Muscle of leg (tissue), 11 donors: ENCODE results near the gene MXD3. TPM values are rescaled to one million over a fixed set of nuclear protein-coding genes. Genes with fewer than 3 reads are reported as not detected.
"Not testable (repeated sequence)": the region's sequence is repeated elsewhere in the genome, so short reads cannot be mapped to it uniquely, and the experiment has no call there.

ENCODE experiments used
- DNase-seq: peaks from one replicate; pipeline ENCODE4 v3.0.0; 2013
- H3K27ac ChIP-seq: one replicate; pipeline ENCODE4 v1.5.1; 2013; ENCODE audit warnings: mild to moderate bottlenecking, low read length, control low read depth
- H3K27me3 ChIP-seq: one replicate; pipeline ENCODE4 v1.6.1; 2013; ENCODE audit warnings: low read length; ENCODE audit not compliant: control insufficient read depth, insufficient read depth
- H3K36me3 ChIP-seq: one replicate; pipeline ENCODE4 v1.6.1; 2013; ENCODE audit warnings: low read length; ENCODE audit not compliant: control insufficient read depth, insufficient read depth
- H3K4me1 ChIP-seq: one replicate; pipeline ENCODE4 v1.6.1; 2013; ENCODE audit warnings: low read length; ENCODE audit not compliant: control insufficient read depth, insufficient read depth
- H3K4me3 ChIP-seq: one replicate; pipeline ENCODE4 v1.5.1; 2013; ENCODE audit warnings: low read length, control low read depth
- H3K9me3 ChIP-seq: replicated peaks from 2 replicates; pipeline ENCODE4 v1.6.1; 2013; ENCODE audit warnings: low read depth, low read length; ENCODE audit not compliant: control insufficient read depth
- WGBS: methylation state at CpG from one replicate; pipeline ENCODE4 v1.1.5; 2013; ENCODE audit warnings: missing lambda C conversion rate; ENCODE audit not compliant: insufficient coverage; 5-methylcytosine and 5-hydroxymethylcytosine counted together
- polyA plus RNA-seq, 8 donors: library from polyadenylated mRNA; unstranded; fragments of 120-200 nt; gene quantifications; one replicate each; pipeline versions ENCODE4 v1.2.1 to v1.2.3, GENCODE V29; 2013; ENCODE audit warnings: inconsistent platforms in 1 of 8, low replicate concordance in 1 of 8; ENCODE audit not compliant: insufficient read length in 8 of 8, insufficient read depth in 1 of 8
- total RNA-seq: library from RNA; stranded (reverse); fragments of 120-200 nt; gene quantifications from one replicate; pipeline ENCODE4 v1.2.4, GENCODE V29; 2013

The MXD3 gene
- total and polyA plus RNA-seq, 9 donors: 18.0 to 36.7 (median 24.1) TPM

GRCh38 chr5:177312649-177313181 lies 1.0 kb upstream of the MXD3 start:
- Histone ChIP-seq H3K9me3 (no peaks in the 10 kb centered on the region), H3K27ac (peak overlapping the region; percentile 55), H3K36me3 (peaks cover 20% of the 10 kb centered on the region), H3K27me3 (no peaks in the 10 kb centered on the region), H3K4me1 (peaks cover 44% of the 10 kb centered on the region), H3K4me3 (peak overlapping the region; percentile 37)
- DNase-seq: peak; percentile 62
- 3% methylated on average over 17 of the region's 19 CpGs for WGBS

- DNase-seq: no peak
- peaks cover 33% of the 10 kb centered on the region for H3K36me3 ChIP-seq
- peak overlapping the region; percentile 64 for H3K4me3 ChIP-seq
- H3K4me1 ChIP-seq: peaks cover 50% of the 10 kb centered on the region
- 0% methylated on average over 23 of the region's 23 CpGs for WGBS
- no peaks in the 10 kb centered on the region for H3K9me3 ChIP-seq
- no peaks in the 10 kb centered on the region for H3K27me3 ChIP-seq
- H3K27ac ChIP-seq: no peak overlapping the region
Observed at GRCh38 chr5:177311392-177311722, 341 bp downstream of the MXD3 start.

DNA sequence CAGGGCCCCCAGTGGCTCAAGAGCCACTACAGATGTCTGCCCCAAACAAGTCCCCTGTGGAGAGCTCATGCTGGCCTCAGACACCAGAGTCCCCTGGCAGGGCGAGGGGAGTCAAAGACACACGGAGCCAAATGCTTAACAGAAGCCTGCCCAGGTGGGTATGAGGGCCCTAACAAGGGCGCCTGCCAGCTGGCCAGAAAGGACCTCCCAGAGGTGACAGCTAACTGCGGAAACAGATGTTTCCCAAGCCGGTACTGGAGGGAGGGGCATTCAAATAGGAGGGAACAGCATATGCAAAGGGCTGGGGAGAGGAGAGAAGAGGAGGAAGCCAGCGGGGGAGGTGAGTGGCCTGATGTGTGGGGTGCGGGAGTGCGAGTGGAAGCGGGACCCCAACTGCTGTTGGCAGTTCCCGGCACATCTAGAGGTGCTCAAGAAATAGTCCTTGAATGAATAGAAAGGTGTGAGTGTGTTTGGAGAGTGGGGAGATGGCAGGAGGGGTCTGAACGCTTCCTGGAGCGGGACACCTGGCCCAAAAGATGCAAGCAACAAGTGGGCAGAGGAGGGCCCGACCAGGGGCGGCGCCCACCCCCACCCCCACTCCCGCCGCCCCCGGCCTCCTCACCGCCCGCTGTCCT lies 824 bp downstream of the MXD3 start:
- H3K36me3 ChIP-seq: peaks cover 38% of the 10 kb centered on the region
- H3K4me3 ChIP-seq: peak overlapping the region; percentile 64
- H3K27me3 ChIP-seq: no peaks in the 10 kb centered on the region
- peaks cover 50% of the 10 kb centered on the region for H3K4me1 ChIP-seq
- H3K27ac ChIP-seq: no peak overlapping the region
- WGBS: 7% methylated on average over 12 of the region's 20 CpGs
- H3K9me3 ChIP-seq: no peaks in the 10 kb centered on the region
- peak; percentile 55 for DNase-seq

GRCh38 chr5:177310332-177310731 lies 1.4 kb downstream of the MXD3 start:
- 77% methylated on average over 11 of the region's 13 CpGs for WGBS
- Histone ChIP-seq H3K27ac (peak overlapping the region; percentile 59), H3K9me3 (no peaks in the 10 kb centered on the region), H3K27me3 (no peaks in the 10 kb centered on the region), H3K36me3 (peaks cover 44% of the 10 kb centered on the region), H3K4me1 (peaks cover 53% of the 10 kb centered on the region), H3K4me3 (peak overlapping the region; percentile 64)
- DNase-seq: no peak

DNA sequence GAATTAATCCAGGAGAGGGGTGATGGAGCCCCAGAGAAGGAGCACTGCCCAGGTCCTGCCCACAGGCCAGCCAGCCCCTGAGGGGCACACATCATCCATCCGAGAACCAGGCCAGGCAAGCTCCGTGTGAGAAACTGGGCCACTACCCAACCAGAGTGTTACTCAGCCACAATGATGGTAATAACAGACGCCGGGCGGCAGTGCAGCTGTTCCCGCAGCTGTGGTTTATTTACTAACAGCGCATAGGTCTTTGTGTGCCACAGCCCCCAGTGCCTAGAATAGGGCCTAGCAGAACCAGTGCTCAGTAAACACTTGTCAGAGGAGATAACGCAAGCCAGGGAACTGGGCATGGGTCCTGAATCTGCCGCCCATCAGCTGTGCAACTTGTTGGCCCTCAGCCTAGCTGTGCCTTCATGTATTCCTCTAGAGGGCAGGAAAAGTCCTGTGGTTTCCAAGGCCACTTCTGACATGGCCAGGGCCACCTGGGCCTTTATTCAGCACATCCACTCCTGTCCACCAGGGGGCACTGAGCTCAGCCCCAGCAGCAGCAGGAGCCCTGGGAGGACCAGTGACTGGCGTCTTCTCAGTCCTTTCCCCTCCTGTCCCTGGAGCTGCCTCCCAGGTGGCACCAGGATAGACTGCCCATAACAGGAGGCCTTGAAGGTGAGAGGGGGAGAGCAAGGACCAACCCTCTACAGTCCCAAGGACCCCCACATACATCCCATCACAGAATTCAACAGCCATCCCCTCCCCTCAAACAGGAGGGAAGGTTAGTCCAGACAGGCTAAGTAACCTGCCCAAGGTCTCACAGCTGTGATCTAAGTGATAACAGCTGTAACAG lies 2.1 kb downstream of the MXD3 start:
- Histone ChIP-seq H3K36me3 (peaks cover 49% of the 10 kb centered on the region), H3K4me1 (peaks cover 60% of the 10 kb centered on the region), H3K27me3 (no peaks in the 10 kb centered on the region), H3K9me3 (no peaks in the 10 kb centered on the region), H3K4me3 (peak overlapping the region; percentile 64), H3K27ac (peak overlapping the region; percentile 78)
- 48% methylated on average over 8 of the region's 10 CpGs for WGBS
- DNase-seq: peak; percentile 76

DNA sequence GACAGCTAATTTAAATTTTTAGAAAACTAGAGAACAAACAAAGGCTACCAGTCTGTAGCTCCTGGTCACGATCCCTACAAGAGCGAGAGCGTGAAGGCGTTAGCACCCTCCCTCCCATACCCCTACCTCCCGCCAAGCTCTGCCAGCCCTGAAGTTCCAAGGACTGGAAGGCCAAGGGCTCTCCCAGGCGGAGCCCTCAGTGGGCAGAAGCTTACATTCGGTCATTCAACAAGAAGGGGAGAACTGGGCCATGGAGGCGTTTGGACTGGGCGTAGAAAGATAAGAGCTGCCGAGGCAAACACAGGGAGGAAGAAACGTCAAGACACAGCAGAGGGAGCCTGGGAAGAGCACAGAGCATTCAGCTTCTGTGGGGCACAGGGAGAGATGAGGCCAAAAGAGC lies 3.0 kb downstream of the MXD3 start:
- Histone ChIP-seq H3K4me3 (no peak overlapping the region), H3K27me3 (no peaks in the 10 kb centered on the region), H3K36me3 (peaks cover 52% of the 10 kb centered on the region), H3K4me1 (peaks cover 66% of the 10 kb centered on the region), H3K27ac (peak overlapping the region; percentile 78), H3K9me3 (no peaks in the 10 kb centered on the region)
- DNase-seq: no peak
- 93% methylated on average over 10 of the region's 11 CpGs for WGBS

GRCh38 chr5:177307544-177308363 lies 3.9 kb downstream of the MXD3 start:
- no peak overlapping the region for H3K27ac ChIP-seq
- no peaks in the 10 kb centered on the region for H3K27me3 ChIP-seq
- no peaks in the 10 kb centered on the region for H3K9me3 ChIP-seq
- DNase-seq: no peak
- H3K4me3 ChIP-seq: no peak overlapping the region
- WGBS: 87% methylated on average over 35 of the region's 43 CpGs
- H3K36me3 ChIP-seq: peaks cover 52% of the 10 kb centered on the region
- peaks cover 66% of the 10 kb centered on the region for H3K4me1 ChIP-seq

- 75% methylated on average over 13 of the region's 15 CpGs for WGBS
- peaks cover 69% of the 10 kb centered on the region for H3K4me1 ChIP-seq
- H3K9me3 ChIP-seq: no peaks in the 10 kb centered on the region
- H3K4me3 ChIP-seq: no peak overlapping the region
- DNase-seq: peak; percentile 60
- no peaks in the 10 kb centered on the region for H3K27me3 ChIP-seq
- peaks cover 55% of the 10 kb centered on the region for H3K36me3 ChIP-seq
- no peak overlapping the region for H3K27ac ChIP-seq
Observed at GRCh38 chr5:177306674-177307543, 4.8 kb downstream of the MXD3 start.

DNA sequence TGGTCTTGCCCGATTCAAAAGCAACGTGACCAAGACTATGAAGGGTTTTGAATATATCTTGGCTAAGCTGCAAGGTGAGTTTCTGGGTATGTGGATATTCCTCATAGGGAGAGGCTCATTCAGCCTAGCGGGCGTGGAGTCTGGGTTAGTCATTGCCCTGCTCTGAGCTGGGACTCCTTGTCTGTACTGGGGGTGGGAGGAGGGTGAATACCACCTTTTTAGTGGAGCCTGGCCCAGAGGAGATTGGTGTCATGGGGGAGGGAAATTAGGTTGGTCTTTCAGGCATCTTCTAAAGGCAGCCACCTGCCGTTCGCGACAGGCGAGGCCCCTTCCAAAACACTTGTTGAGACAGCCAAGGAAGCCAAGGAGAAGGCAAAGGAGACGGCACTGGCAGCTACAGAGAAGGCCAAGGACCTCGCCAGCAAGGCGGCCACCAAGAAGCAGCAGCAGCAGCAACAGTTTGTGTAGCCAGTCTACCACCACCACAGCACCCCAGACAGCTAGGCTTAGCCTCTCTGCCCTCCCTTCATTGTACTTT lies 5.5 kb downstream of the MXD3 start:
- peaks cover 61% of the 10 kb centered on the region for H3K36me3 ChIP-seq
- H3K4me3 ChIP-seq, H3K9me3 ChIP-seq, H3K27ac ChIP-seq, H3K27me3 ChIP-seq, DNase-seq: not testable (repeated sequence)
- WGBS: 86% methylated on average over 6 of the region's 11 CpGs
- peaks cover 71% of the 10 kb centered on the region for H3K4me1 ChIP-seq
